ENCODE results near the gene IL1B. TPM values are rescaled to one million over a fixed set of nuclear protein-coding genes. Genes with fewer than 3 reads are reported as not detected.

The IL1B gene
- total and polyA plus RNA-seq, 7 donors: 0.55 to 32.4 (median 4.9) TPM; not detected in 1

DNA sequence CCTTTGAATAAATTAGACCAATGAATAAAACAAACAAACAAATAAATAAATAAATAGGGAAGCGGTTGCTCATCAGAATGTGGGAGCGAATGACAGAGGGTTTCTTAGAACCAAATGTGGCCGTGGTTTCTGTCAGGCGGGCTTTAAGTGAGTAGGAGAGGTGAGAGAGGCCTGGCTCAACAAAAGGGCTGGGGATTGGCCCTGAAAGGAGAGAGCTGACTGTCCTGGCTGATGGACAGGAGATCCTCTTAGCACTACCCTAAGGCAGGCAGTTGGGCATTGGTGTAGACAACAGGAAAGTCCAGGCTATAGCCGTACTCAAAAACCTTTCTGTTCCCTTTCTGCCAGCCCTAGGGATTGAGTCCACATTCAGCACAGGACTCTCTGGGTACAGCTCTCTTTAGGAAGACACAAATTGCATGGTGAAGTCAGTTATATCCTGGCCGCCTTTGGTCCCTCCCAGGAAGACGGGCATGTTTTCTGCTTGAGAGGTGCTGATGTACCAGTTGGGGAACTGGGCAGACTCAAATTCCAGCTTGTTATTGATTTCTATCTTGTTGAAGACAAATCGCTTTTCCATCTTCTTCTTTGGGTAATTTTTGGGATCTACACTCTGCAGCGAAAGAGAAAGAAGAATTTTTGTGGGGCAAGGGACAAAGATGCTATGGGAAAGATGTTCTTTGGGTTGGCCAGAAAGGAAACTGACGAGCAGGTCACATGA lies 6.5 kb downstream of the IL1B start:
- 96% methylated on average over 10 of the region's 10 CpGs for WGBS, 2 donors
- intact Hi-C loops (cut with DNase I): no loop called here

GRCh38 chr2:112829101-112829960 lies 7.2 kb downstream of the IL1B start:
- intact Hi-C loops (cut with DNase I): no loop called here
- Histone ChIP-seq H3K36me3 (no peaks in the 10 kb centered on the region), H3K4me1 (no peaks in the 10 kb centered on the region), H3K9me3 (no peaks in the 10 kb centered on the region), H3K27me3 (no peaks in the 10 kb centered on the region), H3K27ac (no peak overlapping the region), H3K4me3 (no peak overlapping the region)
- TF ChIP-seq, protein P1, sequence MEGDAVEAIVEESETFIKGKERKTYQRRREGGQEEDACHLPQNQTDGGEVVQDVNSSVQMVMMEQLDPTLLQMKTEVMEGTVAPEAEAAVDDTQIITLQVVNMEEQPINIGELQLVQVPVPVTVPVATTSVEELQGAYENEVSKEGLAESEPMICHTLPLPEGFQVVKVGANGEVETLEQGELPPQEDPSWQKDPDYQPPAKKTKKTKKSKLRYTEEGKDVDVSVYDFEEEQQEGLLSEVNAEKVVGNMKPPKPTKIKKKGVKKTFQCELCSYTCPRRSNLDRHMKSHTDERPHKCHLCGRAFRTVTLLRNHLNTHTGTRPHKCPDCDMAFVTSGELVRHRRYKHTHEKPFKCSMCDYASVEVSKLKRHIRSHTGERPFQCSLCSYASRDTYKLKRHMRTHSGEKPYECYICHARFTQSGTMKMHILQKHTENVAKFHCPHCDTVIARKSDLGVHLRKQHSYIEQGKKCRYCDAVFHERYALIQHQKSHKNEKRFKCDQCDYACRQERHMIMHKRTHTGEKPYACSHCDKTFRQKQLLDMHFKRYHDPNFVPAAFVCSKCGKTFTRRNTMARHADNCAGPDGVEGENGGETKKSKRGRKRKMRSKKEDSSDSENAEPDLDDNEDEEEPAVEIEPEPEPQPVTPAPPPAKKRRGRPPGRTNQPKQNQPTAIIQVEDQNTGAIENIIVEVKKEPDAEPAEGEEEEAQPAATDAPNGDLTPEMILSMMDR (IDR thresholded peaks at IDR 0.05): no peak
- TF ChIP-seq POLR2A (IDR thresholded peaks at IDR 0.05) (no peak), EP300 (IDR thresholded peaks at IDR 0.05) (no peak), POLR2AphosphoS5 (IDR thresholded peaks at IDR 0.05) (no peak)
- WGBS, 2 donors: 89 to 94% methylated on average over 5 of the region's 5 CpGs
- DNase-seq: no peak

More for the DNA sequence above, 6.5 kb downstream of the IL1B start:
- Histone ChIP-seq H3K27me3 (no peaks in the 10 kb centered on the region), H3K9me3 (no peaks in the 10 kb centered on the region), H3K4me3 (no peak overlapping the region), H3K36me3 (no peaks in the 10 kb centered on the region), H3K4me1 (no peaks in the 10 kb centered on the region), H3K27ac (no peak overlapping the region)
- DNase-seq: no peak
- TF ChIP-seq POLR2A (IDR thresholded peaks at IDR 0.05) (no peak), POLR2AphosphoS5 (IDR thresholded peaks at IDR 0.05) (no peak), EP300 (IDR thresholded peaks at IDR 0.05) (no peak)
- TF ChIP-seq, protein P1 (IDR thresholded peaks at IDR 0.05): no peak

DNA sequence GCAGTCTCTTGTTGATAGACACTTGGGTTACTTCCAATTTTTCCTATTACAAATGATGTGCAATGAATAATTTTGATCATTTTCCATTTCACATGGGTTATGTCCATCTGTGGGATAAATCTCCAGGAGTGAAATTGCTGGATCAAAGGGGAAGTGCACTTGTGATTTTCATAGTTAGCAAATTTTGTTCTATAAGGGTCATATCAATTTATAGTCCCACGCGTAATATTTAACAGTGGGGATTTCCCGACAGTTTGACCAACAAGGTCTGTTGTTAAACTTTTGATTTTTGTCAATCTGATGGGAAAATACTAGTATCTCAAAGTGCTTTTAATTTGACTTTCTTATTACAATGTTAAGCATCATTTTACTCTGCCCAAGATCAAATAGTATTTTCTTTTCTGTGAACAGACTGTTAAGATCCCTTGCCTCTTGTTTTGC lies 8.3 kb downstream of the IL1B start:
- Histone ChIP-seq H3K4me3 (no peak overlapping the region), H3K27me3 (no peaks in the 10 kb centered on the region), H3K4me1 (no peaks in the 10 kb centered on the region), H3K9me3 (no peaks in the 10 kb centered on the region), H3K27ac (no peak overlapping the region), H3K36me3 (no peaks in the 10 kb centered on the region)
- intact Hi-C loops (cut with DNase I): no loop called here
- no peak for DNase-seq
- 78 to 87% methylated on average over 3 of the region's 3 CpGs for WGBS, 2 donors
- TF ChIP-seq, protein P1 (IDR thresholded peaks at IDR 0.05): no peak
- TF ChIP-seq EP300 (IDR thresholded peaks at IDR 0.05): no peak
- no peak for TF ChIP-seq POLR2A (IDR thresholded peaks at IDR 0.05)
- no peak for TF ChIP-seq POLR2AphosphoS5 (IDR thresholded peaks at IDR 0.05)

- no peak overlapping the region for H3K4me3 ChIP-seq
- H3K4me1 ChIP-seq: no peaks in the 10 kb centered on the region
- WGBS, 2 donors: 91 to 92% methylated on average over 6 of the region's 6 CpGs
- TF ChIP-seq POLR2A (IDR thresholded peaks at IDR 0.05) (no peak), POLR2AphosphoS5 (IDR thresholded peaks at IDR 0.05) (no peak), EP300 (IDR thresholded peaks at IDR 0.05) (no peak)
- TF ChIP-seq, protein P1 (IDR thresholded peaks at IDR 0.05): no peak
- H3K9me3 ChIP-seq: no peaks in the 10 kb centered on the region
- H3K36me3 ChIP-seq: no peaks in the 10 kb centered on the region
- DNase-seq: no peak
- H3K27ac ChIP-seq: no peak overlapping the region
- intact Hi-C loops (cut with DNase I): no loop called here
- H3K27me3 ChIP-seq: no peaks in the 10 kb centered on the region
Observed at GRCh38 chr2:112827604-112828185, 8.9 kb downstream of the IL1B start.
